B cell (primary cell): ENCODE results near the gene TMEM238L. TPM values are rescaled to one million over a fixed set of nuclear protein-coding genes. Genes with fewer than 3 reads are reported as not detected.

ENCODE experiments used
- ATAC-seq: fragments of 200-7000 bp; cut with Tn5 transposase; one replicate; pipeline ENCODE4 v1.10.0; 2021; ENCODE audit warnings: low read depth, mild to moderate bottlenecking, moderate number of reproducible peaks, moderate library complexity
- CTCF ChIA-PET: fragments of 350-600 bp; sonication (Branson Sonifier 250); formaldehyde crosslinking; loops from one replicate; lab custom pipeline; 2021; ENCODE audit warnings: antibody characterized with exemption, inconsistent platforms; lab: Charles Lee
- POLR2A ChIA-PET: fragments of 350-600 bp; sonication (Branson Sonifier 250); formaldehyde crosslinking; loops from one replicate; lab custom pipeline; 2021; ENCODE audit warnings: antibody characterized with exemption; lab: Charles Lee
- DNase-seq: peaks from one replicate; pipeline ENCODE4 v3.0.0; 2013
- H2AFZ ChIP-seq: 2 replicates; pipeline ENCODE4 v1.6.1; 2012; ENCODE audit warnings: mild to moderate bottlenecking, low read depth, low read length; ENCODE audit not compliant: insufficient read depth, poor library complexity, severe bottlenecking
- H3K27ac ChIP-seq, 2 donors: 1 replicate in 1 of 2; 2 replicates in 1 of 2; pipeline ENCODE4 v1.5.1; 2012 to 2013; ENCODE audit warnings: low read length in 2 of 2, mild to moderate bottlenecking in 2 of 2, moderate library complexity in 1 of 2
- H3K27me3 ChIP-seq, 4 experiments: fragments of 200-600 bp in 1 of 4; sonication (generic) in 1 of 4; replicated peaks in 1 of 4; 1 replicate in 2 of 4; 2 replicates in 2 of 4; pipeline versions ENCODE4 v1.6.1 to v1.7.0; 2013 to 2016; ENCODE audit warnings: low read length in 3 of 4, mild to moderate bottlenecking in 2 of 4, mixed read lengths in 1 of 4, moderate library complexity in 1 of 4; ENCODE audit not compliant: insufficient read depth in 4 of 4, control insufficient read depth in 3 of 4; ENCODE audit errors: control extremely low read depth in 1 of 4
- H3K36me3 ChIP-seq, 2 experiments: replicated peaks in 1 of 2; 1 replicate in 1 of 2; 2 replicates in 1 of 2; pipeline versions ENCODE4 v1.6.1 to v1.7.1; 2013; ENCODE audit warnings: low read length in 1 of 2; ENCODE audit not compliant: insufficient read depth in 2 of 2, control insufficient read depth in 1 of 2; ENCODE audit errors: control extremely low read depth in 1 of 2, extremely low read depth in 1 of 2
- H3K4me1 ChIP-seq, 2 donors: fragments of 200-600 bp in 1 of 2; sonication (generic) in 1 of 2; 1 replicate in 1 of 2; 2 replicates in 1 of 2; pipeline versions ENCODE4 v1.5.1 to v1.6.1; 2013 to 2017; ENCODE audit warnings: low read length in 2 of 2; ENCODE audit not compliant: control insufficient read depth in 2 of 2, insufficient read depth in 2 of 2
- H3K4me2 ChIP-seq: replicated peaks from 2 replicates; pipeline ENCODE3; 2012; ENCODE audit warnings: mild to moderate bottlenecking, low read depth, low read length; ENCODE audit not compliant: poor library complexity, severe bottlenecking
- H3K4me3 ChIP-seq, 5 experiments: fragments of 200-600 bp in 1 of 5; sonication (generic) in 1 of 5; 1 replicate in 3 of 5; 2 replicates in 2 of 5; pipeline versions ENCODE4 v1.5.1 to v1.7.0; 2011 to 2016; ENCODE audit warnings: low read length in 4 of 5, mild to moderate bottlenecking in 4 of 5, low read depth in 2 of 5, control low read depth in 1 of 5, moderate library complexity in 1 of 5; ENCODE audit not compliant: insufficient read depth in 1 of 5; ENCODE audit errors: control extremely low read depth in 1 of 5, extremely low read depth in 1 of 5
- H3K79me2 ChIP-seq: fragments of 200-600 bp; sonication (generic); one replicate; pipeline ENCODE4 v1.6.0; 2016; ENCODE audit warnings: low read length; ENCODE audit not compliant: control insufficient read depth, insufficient read depth
- H3K9ac ChIP-seq: fragments of 200-600 bp; sonication (generic); 2 replicates; pipeline ENCODE4 v1.6.1; 2017; ENCODE audit warnings: mild to moderate bottlenecking, low read length, moderate library complexity
- H3K9me3 ChIP-seq, 3 donors: one replicate each; pipeline versions ENCODE4 v1.6.1 to v1.7.1; 2013; ENCODE audit warnings: low read length in 2 of 3; ENCODE audit not compliant: control insufficient read depth in 2 of 3, insufficient read depth in 1 of 3; ENCODE audit errors: control extremely low read depth in 1 of 3
- H4K20me1 ChIP-seq: 2 replicates; pipeline ENCODE4 v1.6.0; 2012; ENCODE audit warnings: mild to moderate bottlenecking, low read length; ENCODE audit not compliant: insufficient read depth, control insufficient read depth, poor library complexity, severe bottlenecking
- H3K27ac Mint-ChIP-seq: one replicate; pipeline ENCODE4 v1.8.0; 2021; ENCODE audit warnings: mixed read lengths
- H3K27me3 Mint-ChIP-seq: one replicate; pipeline ENCODE4 v1.8.0; 2021; ENCODE audit warnings: mixed read lengths
- H3K4me1 Mint-ChIP-seq: one replicate; pipeline ENCODE4 v1.8.0; 2021; ENCODE audit warnings: mixed read lengths
- H3K4me3 Mint-ChIP-seq: one replicate; pipeline ENCODE4 v1.8.0; 2021; ENCODE audit warnings: mixed read lengths
- H3K9me3 Mint-ChIP-seq: one replicate; pipeline ENCODE4 v1.8.0; 2022; ENCODE audit warnings: mixed read lengths; ENCODE audit not compliant: insufficient read depth
- CTCF ChIP-seq: fragments of 200-600 bp; IDR thresholded peaks from one replicate; pipeline ENCODE4 v1.8.0; 2022; ENCODE audit warnings: antibody characterized with exemption, mild to moderate bottlenecking
- EZH2 ChIP-seq: IDR thresholded peaks from 2 replicates; pipeline ENCODE4 v1.6.1; 2012; ENCODE audit warnings: borderline replicate concordance, low read depth, mild to moderate bottlenecking, moderate library complexity, low read length; ENCODE audit not compliant: insufficient read depth, poor library complexity, severe bottlenecking
- WGBS: methylation state at CpG from one replicate; pipeline ENCODE4 v1.1.5; 2013; ENCODE audit warnings: missing lambda C conversion rate; ENCODE audit not compliant: insufficient coverage; 5-methylcytosine and 5-hydroxymethylcytosine counted together
- intact Hi-C: fragments of 100-400 bp; cut with micrococcal nuclease; formaldehyde crosslinking; loops from one replicate; pipeline ENCODE4 v1.10.0; 2022
- polyA plus RNA-seq: library from polyadenylated mRNA; depleted of rRNA; stranded (reverse); fragments of >200 nt; gene quantifications from 2 replicates; pipeline ENCODE4 v1.2.3, GENCODE V29; 2012
- total RNA-seq, 2 donors: library from RNA; stranded (reverse); fragments of 120-200 nt in 1 of 2; gene quantifications; 1 replicate in 1 of 2; 2 replicates in 1 of 2; pipeline versions ENCODE4 v1.2.3 to v1.2.4, GENCODE V29; 2013 to 2022

The TMEM238L gene
- total and polyA plus RNA-seq, 2 donors (not counting 1 experiment from before 2014, with no cell fraction given), result not detected

GRCh38 chr17:10793256-10793655 is 10.6 kb downstream of the TMEM238L start:
- H2AFZ ChIP-seq, result no peak overlapping the region
- H3K9me3 ChIP-seq, result no peaks in the 10 kb centered on the region
- H3K27me3 ChIP-seq, result peaks cover 0 to 2% (median 0%) of the 10 kb centered on the region in 4 experiments
- intact Hi-C loops, result no loop called here
- no peaks in the 10 kb centered on the region for H3K36me3 ChIP-seq
- H3K4me3 ChIP-seq, result no peak overlapping the region
- peaks cover 0 to 3% of the 10 kb centered on the region in 2 donors for H3K4me1 ChIP-seq
- Mint-ChIP-seq H3K9me3 (no peaks in the 10 kb centered on the region), H3K27ac (no peak overlapping the region), H3K4me3 (no peak overlapping the region), H3K4me1 (no peaks in the 10 kb centered on the region), H3K27me3 (peaks cover 3% of the 10 kb centered on the region)
- CTCF ChIA-PET, result no interaction called here
- DNase-seq (no peak), ATAC-seq (no peak)
- TF ChIP-seq CTCF, result no peak
- TF ChIP-seq EZH2, result no peak
- WGBS, result 95% methylated on average over 5 of the region's 7 CpGs
- no peaks in the 10 kb centered on the region for H3K79me2 ChIP-seq
- no peak overlapping the region for H3K27ac ChIP-seq
- POLR2A ChIA-PET, result no interaction called here
- no peak overlapping the region for H3K9ac ChIP-seq
- no peaks in the 10 kb centered on the region for H4K20me1 ChIP-seq
- no peak overlapping the region for H3K4me2 ChIP-seq

- no peaks in the 10 kb centered on the region for H4K20me1 ChIP-seq
- H3K4me2 ChIP-seq, result no peak overlapping the region
- Mint-ChIP-seq H3K27me3 (peaks cover 3% of the 10 kb centered on the region), H3K9me3 (no peaks in the 10 kb centered on the region), H3K4me3 (no peak overlapping the region), H3K4me1 (no peaks in the 10 kb centered on the region), H3K27ac (no peak overlapping the region)
- no peaks in the 10 kb centered on the region for H3K9me3 ChIP-seq
- TF ChIP-seq CTCF, result no peak
- TF ChIP-seq EZH2, result no peak
- peaks cover 0 to 2% (median 0%) of the 10 kb centered on the region in 4 experiments for H3K27me3 ChIP-seq
- peaks cover 0 to 3% of the 10 kb centered on the region in 2 donors for H3K4me1 ChIP-seq
- ATAC-seq (no peak), DNase-seq (no peak)
- POLR2A ChIA-PET, result no interaction called here
- peak overlapping the region; percentile 22 for H2AFZ ChIP-seq
- no peaks in the 10 kb centered on the region for H3K79me2 ChIP-seq
- no peak overlapping the region for H3K27ac ChIP-seq
- H3K4me3 ChIP-seq, result no peak overlapping the region
- intact Hi-C loops, result no loop called here
- WGBS, result 11% methylated on average over 8 of the region's 8 CpGs
- CTCF ChIA-PET, result no interaction called here
- H3K36me3 ChIP-seq, result no peaks in the 10 kb centered on the region
- H3K9ac ChIP-seq, result no peak overlapping the region
Observed at GRCh38 chr17:10792151-10792550, 11.7 kb downstream of the TMEM238L start.
